PC-9 (cell line): ENCODE measurements around the gene CMIP. TPM values are rescaled to one million over a fixed set of nuclear protein-coding genes. Genes with fewer than 3 reads are reported as not detected.

Experiments used
- BruUV-seq: library from RNA; stranded (reverse); fragments of 400-500 nt; replicated peaks from 2 replicates; lab custom pipeline; 2021; lab: Mats Ljungman, UMichigan
- CTCF ChIA-PET: fragments of 300-600 bp; sonication (Branson Sonifier 250); formaldehyde crosslinking; loops from one replicate; lab custom pipeline; 2022; ENCODE audit warnings: antibody characterized with exemption; lab: Charles Lee
- POLR2A ChIA-PET: fragments of 300-600 bp; sonication (Branson Sonifier 250); formaldehyde crosslinking; loops from one replicate; lab custom pipeline; 2022; ENCODE audit warnings: antibody characterized with exemption; ENCODE audit not compliant: unreplicated experiment; lab: Charles Lee
- DNase-seq, 2 experiments: peaks; one replicate each; pipeline versions ENCODE4 v3.0.0 to v3.0.0-alpha.2; 2015 to 2022; ENCODE audit warnings: mixed read lengths in 1 of 2
- H2AFZ ChIP-seq: fragments of 200-600 bp; sonication (generic); 2 replicates; pipeline ENCODE4 v1.8.1; 2017; ENCODE audit warnings: antibody characterized with exemption
- H3F3A ChIP-seq: fragments of 200-600 bp; sonication (generic); 2 replicates; pipeline ENCODE4 v1.8.1; 2017; ENCODE audit warnings: antibody characterized with exemption, mild to moderate bottlenecking, low read depth; ENCODE audit not compliant: insufficient read depth
- H3K27ac ChIP-seq: fragments of 200-600 bp; sonication (generic); 2 replicates; pipeline ENCODE4 v1.6.1; 2016; ENCODE audit warnings: mixed run types
- H3K27me3 ChIP-seq: fragments of 200-600 bp; sonication (generic); 2 replicates; pipeline ENCODE4 v1.6.1; 2016; ENCODE audit warnings: low read depth, mixed run types; ENCODE audit not compliant: insufficient read depth
- H3K36me3 ChIP-seq: fragments of 200-600 bp; sonication (generic); 2 replicates; pipeline ENCODE4 v1.6.1; 2016; ENCODE audit warnings: low read depth, mixed run types
- H3K4me1 ChIP-seq: fragments of 200-600 bp; sonication (generic); replicated peaks from 2 replicates; pipeline ENCODE4 v1.6.1; 2016; ENCODE audit warnings: mixed run types; ENCODE audit not compliant: insufficient read depth
- H3K4me2 ChIP-seq: fragments of 200-600 bp; sonication (generic); 2 replicates; pipeline ENCODE4 v1.6.1; 2017; ENCODE audit warnings: mixed run types
- H3K4me3 ChIP-seq: fragments of 200-600 bp; sonication (generic); 2 replicates; pipeline ENCODE4 v1.6.1; 2016; ENCODE audit warnings: mixed run types
- H3K79me2 ChIP-seq: fragments of 200-600 bp; sonication (generic); 2 replicates; pipeline ENCODE4 v1.6.1; 2017; ENCODE audit warnings: low read depth, mixed run types
- H3K9me2 ChIP-seq: fragments of 200-600 bp; sonication (generic); 2 replicates; pipeline ENCODE4 v1.8.1; 2017; ENCODE audit warnings: mild to moderate bottlenecking; ENCODE audit not compliant: insufficient read depth
- H3K9me3 ChIP-seq: fragments of 200-600 bp; sonication (generic); 2 replicates; pipeline ENCODE4 v1.8.1; 2016; ENCODE audit warnings: low read depth; ENCODE audit not compliant: insufficient read depth
- H4K20me1 ChIP-seq: fragments of 200-600 bp; sonication (generic); 2 replicates; pipeline ENCODE4 v1.8.1; 2017; ENCODE audit not compliant: insufficient read depth
- EZH2 ChIP-seq: fragments of 200-600 bp; sonication (generic); IDR thresholded peaks from 2 replicates; pipeline ENCODE4 v1.8.0; 2017; ENCODE audit warnings: antibody characterized with exemption, low read depth
- intact Hi-C: fragments of 100-400 bp; cut with micrococcal nuclease; formaldehyde crosslinking; loops from one replicate; pipeline ENCODE4 v1.10.0; 2022; ENCODE audit not compliant: unreplicated experiment
- total RNA-seq: library from RNA; stranded (reverse); gene quantifications from 2 replicates; pipeline ENCODE4 v1.2.3, GENCODE V29; 2021
- TF ChIP-seq, protein P1 (sequence below): fragments of 200-600 bp; sonication (generic); conservative IDR thresholded peaks from 2 replicates; pipeline ENCODE4 v1.6.1; 2017; ENCODE audit warnings: mixed run types, antibody characterized with exemption, mild to moderate bottlenecking, moderate library complexity

CMIP gene
- total RNA-seq, 1 experiment from 2014 or later, result 96.6 TPM

- intact Hi-C loops, result loop anchor here (5.0 kb wide), 1 partner anchor 103 kb away; no protein-coding TSS in a partner anchor
- DNase-seq, result no peak
- CTCF ChIA-PET, result interaction anchor here (0.5 kb wide), 1 partner anchor 71 kb away, joined by 8 read pairs; no protein-coding TSS in a partner anchor
Measured at GRCh38 chr16:81494434-81494806, 49.8 kb downstream of the CMIP start.

DNA sequence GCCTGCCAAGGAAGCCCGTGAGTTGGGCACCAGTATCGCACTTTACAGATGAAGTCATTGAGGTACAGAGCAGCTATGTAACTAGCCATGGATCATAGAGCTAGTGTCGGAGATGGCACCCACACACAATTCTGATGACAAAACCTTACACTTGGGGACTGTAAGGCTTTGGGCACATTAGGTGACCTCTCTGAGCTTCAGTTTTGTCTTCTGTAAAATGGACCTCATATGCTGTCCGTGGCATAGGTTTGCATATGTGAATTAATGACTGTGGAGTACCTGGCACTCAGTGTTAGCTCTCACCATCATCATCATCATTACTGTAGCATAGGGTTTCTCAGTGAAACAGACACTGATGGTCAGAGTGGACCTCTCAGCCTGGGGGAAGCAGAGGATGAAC is 50.3 kb downstream of the CMIP start:
- intact Hi-C loops, result loop anchor here (5.0 kb wide), 1 partner anchor 102 kb away; no protein-coding TSS in a partner anchor
- BruUV-seq, result no TSS peak
- no peaks in the 10 kb centered on the region; the same call in 1 of the 2 replicates for H4K20me1 ChIP-seq
- H3F3A ChIP-seq, result peaks cover 45% of the 10 kb centered on the region
- H3K4me3 ChIP-seq, result no peak overlapping the region
- H3K27me3 ChIP-seq, result no peaks in the 10 kb centered on the region
- no peak for DNase-seq
- no peaks in the 10 kb centered on the region for H3K36me3 ChIP-seq
- H3K4me2 ChIP-seq, result no peak overlapping the region
- ChIA-PET CTCF (no interaction called here), POLR2A (no interaction called here)
- H3K79me2 ChIP-seq, result peaks cover 89% of the 10 kb centered on the region
- no peaks in the 10 kb centered on the region for H3K9me2 ChIP-seq
- H3K27ac ChIP-seq, result peak overlapping the region; percentile 91
- H3K9me3 ChIP-seq, result no peaks in the 10 kb centered on the region
- no peak for TF ChIP-seq EZH2
- TF ChIP-seq, protein P1, sequence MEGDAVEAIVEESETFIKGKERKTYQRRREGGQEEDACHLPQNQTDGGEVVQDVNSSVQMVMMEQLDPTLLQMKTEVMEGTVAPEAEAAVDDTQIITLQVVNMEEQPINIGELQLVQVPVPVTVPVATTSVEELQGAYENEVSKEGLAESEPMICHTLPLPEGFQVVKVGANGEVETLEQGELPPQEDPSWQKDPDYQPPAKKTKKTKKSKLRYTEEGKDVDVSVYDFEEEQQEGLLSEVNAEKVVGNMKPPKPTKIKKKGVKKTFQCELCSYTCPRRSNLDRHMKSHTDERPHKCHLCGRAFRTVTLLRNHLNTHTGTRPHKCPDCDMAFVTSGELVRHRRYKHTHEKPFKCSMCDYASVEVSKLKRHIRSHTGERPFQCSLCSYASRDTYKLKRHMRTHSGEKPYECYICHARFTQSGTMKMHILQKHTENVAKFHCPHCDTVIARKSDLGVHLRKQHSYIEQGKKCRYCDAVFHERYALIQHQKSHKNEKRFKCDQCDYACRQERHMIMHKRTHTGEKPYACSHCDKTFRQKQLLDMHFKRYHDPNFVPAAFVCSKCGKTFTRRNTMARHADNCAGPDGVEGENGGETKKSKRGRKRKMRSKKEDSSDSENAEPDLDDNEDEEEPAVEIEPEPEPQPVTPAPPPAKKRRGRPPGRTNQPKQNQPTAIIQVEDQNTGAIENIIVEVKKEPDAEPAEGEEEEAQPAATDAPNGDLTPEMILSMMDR, result no peak
- no peak overlapping the region for H2AFZ ChIP-seq
- H3K4me1 ChIP-seq, result peaks cover 42% of the 10 kb centered on the region

More at GRCh38 chr16:81494434-81494806, 49.8 kb downstream of the CMIP start:
- H3K9me2 ChIP-seq, result no peaks in the 10 kb centered on the region
- H3K4me3 ChIP-seq, result no peak overlapping the region
- no peaks in the 10 kb centered on the region for H3K9me3 ChIP-seq
- no peaks in the 10 kb centered on the region for H3K36me3 ChIP-seq
- peaks cover 46% of the 10 kb centered on the region for H3F3A ChIP-seq
- H3K27me3 ChIP-seq, result no peaks in the 10 kb centered on the region
- H3K4me1 ChIP-seq, result peaks cover 42% of the 10 kb centered on the region
- TF ChIP-seq, protein P1, result no peak
- no peaks in the 10 kb centered on the region; the same call in 1 of the 2 replicates for H4K20me1 ChIP-seq
- H3K79me2 ChIP-seq, result peaks cover 92% of the 10 kb centered on the region
- no peak overlapping the region for H2AFZ ChIP-seq
- POLR2A ChIA-PET, result no interaction called here
- H3K27ac ChIP-seq, result peak overlapping the region; percentile 91
- no TSS peak for BruUV-seq
- H3K4me2 ChIP-seq, result peak overlapping the region; percentile 72

- Histone ChIP-seq H3K27me3 (no peaks in the 10 kb centered on the region), H3K4me3 (no peak overlapping the region), H4K20me1 (no peaks in the 10 kb centered on the region; the same call in 1 of the 2 replicates), H3K79me2 (peaks cover 82% of the 10 kb centered on the region), H3K9me2 (no peaks in the 10 kb centered on the region), H3K27ac (no peak overlapping the region), H3F3A (peaks cover 41% of the 10 kb centered on the region), H3K4me2 (no peak overlapping the region), H3K4me1 (peaks cover 42% of the 10 kb centered on the region), H3K9me3 (no peaks in the 10 kb centered on the region), H2AFZ (no peak overlapping the region), H3K36me3 (no peaks in the 10 kb centered on the region)
- no peak for DNase-seq
- intact Hi-C loops, result no loop called here
- TF ChIP-seq, protein P1, result no peak
- TF ChIP-seq EZH2, result no peak
- no TSS peak for BruUV-seq
- ChIA-PET CTCF (no interaction called here), POLR2A (no interaction called here)
Measured at GRCh38 chr16:81495321-81496234, 51.0 kb downstream of the CMIP start.
